ENCODE results near the gene RSL1D1.

RSL1D1 gene

GRCh38 chr16:11884035-11884434 is 32.7 kb upstream of the RSL1D1 start:
- DNase-seq (ENCODE audit: low spot score), result no peak
- TF ChIP-seq CTCF (IDR thresholded peaks at IDR 0.05; ENCODE audit: extremely low read depth, missing control alignments), result no peak

- DNase-seq (ENCODE audit: low spot score), result no peak
- TF ChIP-seq CTCF (IDR thresholded peaks at IDR 0.05; ENCODE audit: extremely low read depth, missing control alignments), result no peak
Measured at GRCh38 chr16:11880007-11880406, 28.7 kb upstream of the RSL1D1 start.

GRCh38 chr16:11877374-11877773 is 26.0 kb upstream of the RSL1D1 start:
- DNase-seq (ENCODE audit: low spot score), result no peak
- no peak for TF ChIP-seq CTCF (IDR thresholded peaks at IDR 0.05; ENCODE audit: extremely low read depth, missing control alignments)

GRCh38 chr16:11876306-11876705 is 25.0 kb upstream of the RSL1D1 start:
- no peak for TF ChIP-seq CTCF (IDR thresholded peaks at IDR 0.05; ENCODE audit: extremely low read depth, missing control alignments)

GRCh38 chr16:11875721-11876120 is 24.4 kb upstream of the RSL1D1 start:
- DNase-seq (ENCODE audit: low spot score), result no peak
- no peak for TF ChIP-seq CTCF (IDR thresholded peaks at IDR 0.05; ENCODE audit: extremely low read depth, missing control alignments)

More at GRCh38 chr16:11876306-11876705, 25.0 kb upstream of the RSL1D1 start:
- DNase-seq (ENCODE audit: low spot score), result no peak

- DNase-seq (ENCODE audit: low spot score), result no peak
- no peak for TF ChIP-seq CTCF (IDR thresholded peaks at IDR 0.05; ENCODE audit: extremely low read depth, missing control alignments)
Measured at GRCh38 chr16:11871193-11871592, 19.9 kb upstream of the RSL1D1 start.

GRCh38 chr16:11870399-11870798 is 19.1 kb upstream of the RSL1D1 start:
- DNase-seq (ENCODE audit: low spot score), result no peak
- TF ChIP-seq CTCF (IDR thresholded peaks at IDR 0.05; ENCODE audit: extremely low read depth, missing control alignments), result no peak

Data from GM20000 (cell line).